Left renal cortex interstitium (tissue), 4 donors: ENCODE measurements around the gene ANKRD66. TPM values are rescaled to one million over a fixed set of nuclear protein-coding genes. Genes with fewer than 3 reads are reported as not detected.

Experiments used
- DNase-seq, 4 donors: peaks; one replicate each; pipeline ENCODE4 v3.0.0-alpha.2; 2013; ENCODE audit warnings: low read depth in 4 of 4, low spot score in 2 of 4, missing footprints in 1 of 4
- polyA plus RNA-seq, 4 donors: library from polyadenylated mRNA; unstranded; fragments of 120-200 nt; gene quantifications; one replicate each; pipeline ENCODE4 v1.2.1, GENCODE V29; 2013; ENCODE audit not compliant: insufficient read length in 4 of 4

ANKRD66 gene
- polyA plus RNA-seq, 4 donors, result 0.06 TPM; not detected in 3

DNA sequence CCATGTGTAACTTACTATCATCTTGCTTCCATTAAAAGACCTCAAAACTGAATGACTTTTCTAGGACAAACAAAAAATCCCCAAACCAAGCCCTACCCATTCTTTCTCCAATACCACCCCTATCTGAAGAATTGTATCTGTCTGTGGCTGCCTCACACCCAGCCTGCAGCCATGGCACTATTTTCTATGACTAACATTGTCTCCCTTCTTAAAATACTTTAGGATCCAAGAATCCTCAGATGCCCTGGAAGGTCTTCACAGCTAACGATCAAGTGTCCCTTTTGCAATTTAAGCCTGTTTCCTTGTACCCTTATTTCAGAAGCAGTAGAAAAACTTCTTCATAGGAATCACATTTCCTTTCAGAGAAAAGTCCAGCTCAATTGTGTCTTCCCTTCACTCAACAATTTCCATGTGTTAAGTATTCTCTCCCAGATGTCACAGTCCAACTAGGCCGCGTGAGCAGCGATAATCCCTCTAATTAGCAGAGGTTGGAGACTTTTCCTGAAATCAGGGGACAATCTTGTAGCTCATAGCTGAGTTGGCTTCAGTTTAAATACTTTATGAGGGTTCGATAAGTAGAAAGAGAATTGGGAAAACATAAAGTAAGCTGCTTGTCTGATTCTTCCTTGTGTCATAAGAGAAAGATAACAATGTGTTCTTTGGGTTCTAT lies 41.3 kb downstream of the ANKRD66 start:
- DNase-seq, result no peak

DNA sequence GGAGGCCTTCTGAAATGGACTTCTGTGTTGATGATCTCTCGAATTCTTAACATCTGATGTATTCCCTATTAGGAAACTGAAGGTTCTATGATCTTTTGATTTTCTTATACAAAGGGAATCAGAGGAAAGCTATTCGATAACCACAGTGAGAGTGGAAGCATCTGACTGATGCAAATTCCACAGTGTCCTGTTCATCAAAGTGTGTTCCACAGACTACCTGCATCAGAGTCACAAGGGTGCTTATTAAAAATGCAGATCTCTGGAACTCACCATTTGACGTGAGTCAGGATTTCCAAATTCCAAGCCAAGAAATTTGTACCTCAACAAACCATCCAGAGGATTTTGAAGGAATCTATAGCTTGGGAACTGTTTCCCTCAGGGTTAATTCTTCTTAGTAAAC lies 42.1 kb downstream of the ANKRD66 start:
- no peak for DNase-seq

- no peak for DNase-seq
Measured at GRCh38 chr6:46789434-46790354, 43.0 kb downstream of the ANKRD66 start.

- DNase-seq, result no peak
Measured at GRCh38 chr6:46790355-46790874, 43.7 kb downstream of the ANKRD66 start.

GRCh38 chr6:46792635-46793034 lies 45.9 kb downstream of the ANKRD66 start:
- no peak for DNase-seq

DNA sequence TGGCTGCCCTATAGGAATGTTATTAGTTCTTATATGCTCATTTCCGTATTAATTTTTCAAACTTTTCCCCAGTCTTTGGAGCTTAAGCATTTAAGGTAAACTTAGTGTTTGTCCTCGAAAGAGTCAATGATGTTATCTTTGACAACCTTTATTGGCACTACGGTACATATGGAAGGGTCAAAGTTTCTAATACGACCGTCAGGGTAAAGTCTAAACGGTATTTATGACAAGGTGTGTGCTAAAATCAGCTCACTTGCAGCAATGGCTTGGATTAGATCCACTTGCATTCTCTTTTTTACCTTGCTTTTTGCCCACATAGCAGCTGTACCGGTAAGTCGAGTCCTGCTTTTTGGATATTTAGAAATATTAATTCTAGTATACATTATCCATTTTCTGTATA lies 46.4 kb downstream of the ANKRD66 start, which contains the start of gene MEP1A:
Gene MEP1A, plus strand, starts transcription at position 252 of the 400 bp plus-strand sequence. Its CDS starts 10 bp downstream, at position 262.
- no peak for DNase-seq

GRCh38 chr6:46794068-46794467 lies 47.3 kb downstream of the ANKRD66 start:
- DNase-seq, result no peak

DNA sequence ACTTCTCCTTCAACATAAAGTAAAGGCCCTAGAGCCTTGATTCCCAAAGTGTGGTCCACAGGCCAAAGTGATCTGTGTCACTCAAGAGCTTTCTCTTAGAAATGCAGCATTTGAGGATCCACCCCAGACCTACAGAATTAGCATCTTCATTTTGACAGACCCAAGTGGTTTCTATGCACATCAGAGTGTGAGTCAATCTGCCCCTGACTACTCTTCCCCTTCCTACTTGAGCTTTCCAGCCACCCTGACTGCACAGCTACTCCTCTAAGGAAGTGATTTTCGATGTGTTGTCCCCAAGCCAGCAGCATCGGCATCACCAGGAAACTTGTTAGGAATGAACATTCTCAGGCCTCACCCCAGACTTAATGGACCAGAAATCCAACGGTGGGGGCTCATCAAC lies 49.1 kb downstream of the ANKRD66 start:
- no peak for DNase-seq

- DNase-seq, result no peak
Measured at GRCh38 chr6:46796848-46797580, 50.3 kb downstream of the ANKRD66 start.

DNA sequence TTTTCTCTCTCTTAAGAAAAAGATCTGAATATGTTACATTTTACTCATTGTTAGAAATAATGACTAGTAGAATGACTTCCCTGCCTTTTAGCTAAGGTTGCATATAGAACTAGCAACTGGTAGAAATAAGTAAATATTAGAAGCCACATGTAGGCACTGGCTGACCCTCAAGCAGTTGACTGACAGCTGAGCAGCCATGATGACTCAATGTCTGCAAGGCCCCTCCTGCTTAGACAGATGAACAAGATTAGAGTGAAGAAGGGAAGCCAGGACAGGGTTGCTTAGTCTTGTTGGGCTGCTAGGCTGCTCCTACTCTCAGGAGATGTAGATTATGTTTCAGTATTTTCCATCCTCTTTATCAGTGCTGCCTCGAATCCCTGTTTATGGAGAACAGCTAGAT lies 52.9 kb downstream of the ANKRD66 start:
- no peak for DNase-seq

DNA sequence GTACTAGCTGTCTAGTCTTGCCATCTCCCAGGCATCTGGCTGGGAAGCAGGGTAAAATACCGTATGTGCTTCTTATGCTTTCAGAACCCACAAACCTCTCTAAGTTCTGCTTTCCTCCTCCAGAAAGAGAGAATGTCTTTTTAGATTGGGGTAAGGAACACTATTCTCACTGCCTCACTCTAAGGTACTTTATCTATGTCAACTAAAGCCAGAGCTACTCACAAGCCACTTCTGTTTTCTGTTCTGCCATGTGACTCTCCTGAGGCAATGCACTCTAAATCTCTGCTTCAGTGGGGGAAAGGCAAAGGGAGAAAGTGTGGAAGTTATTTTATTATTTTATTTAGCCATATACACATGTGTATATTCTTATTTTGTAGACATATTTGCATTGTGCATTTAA lies 62.1 kb downstream of the ANKRD66 start:
- DNase-seq, result no peak

Other genes starting within 250 kb of the ANKRD66 start
- gene CYP39A1, start 94.1 kb upstream of the ANKRD66 start, polyA plus RNA-seq, result 1 to 10 TPM; 6.3 to 8.6 (median 7.5) TPM
- gene SLC25A27, start 94.0 kb upstream of the ANKRD66 start, polyA plus RNA-seq, result 10 to 100 TPM; 22.9 to 76.0 (median 42.9) TPM
- gene TDRD6, start 59.0 kb upstream of the ANKRD66 start, polyA plus RNA-seq, result 1 to 10 TPM; 1.1 to 5.4 (median 2.4) TPM
- gene PLA2G7, start 11.6 kb upstream of the ANKRD66 start, polyA plus RNA-seq, result 1 to 10 TPM; 2.0 to 3.1 (median 2.4) TPM
- gene MEP1A, start 46.5 kb downstream of the ANKRD66 start, polyA plus RNA-seq, result under 1 TPM in 1 of 4 donors, not detected in 3; 0.07 TPM
- 10 to 100 TPM; 24.4 to 34.2 (median 27.4) TPM for gene ADGRF5, start 175.0 kb downstream of the ANKRD66 start, polyA plus RNA-seq